Stomach (tissue), 9 donors: ENCODE measurements around the gene CCR2. TPM values are rescaled to one million over a fixed set of nuclear protein-coding genes. Genes with fewer than 3 reads are reported as not detected.

Experiments used
- DNase-seq, 2 donors: peaks; one replicate each; pipeline versions ENCODE4 v3.0.0 to v3.0.0-alpha.2; 2013 to 2019
- H3K27ac ChIP-seq, 5 donors: fragments of 200-600 bp in 4 of 5; sonication (generic) in 4 of 5; one replicate each; pipeline ENCODE4 v1.5.1; 2013 to 2019; ENCODE audit warnings: mild to moderate bottlenecking in 1 of 5, moderate library complexity in 1 of 5
- H3K27me3 ChIP-seq, 3 donors: fragments of 200-600 bp; sonication (generic); one replicate each; pipeline ENCODE4 v1.5.1; 2017 to 2019; ENCODE audit warnings: mixed run types in 1 of 3
- H3K36me3 ChIP-seq, 4 donors: fragments of 200-600 bp; sonication (generic); 1 replicate in 3 of 4; 2 replicates in 1 of 4; pipeline ENCODE4 v1.5.1; 2016 to 2019
- H3K4me1 ChIP-seq, 4 donors: fragments of 200-600 bp; sonication (generic); one replicate each; pipeline ENCODE4 v1.5.1; 2016 to 2019
- H3K4me3 ChIP-seq, 4 donors: fragments of 200-600 bp; sonication (generic) in 3 of 4; one replicate each; pipeline ENCODE4 v1.5.1; 2016 to 2019; ENCODE audit warnings: mild to moderate bottlenecking in 1 of 4
- H3K9me3 ChIP-seq, 4 donors: fragments of 200-600 bp; sonication (generic); one replicate each; pipeline ENCODE4 v1.5.1; 2016 to 2019
- EP300 ChIP-seq: sonication (generic); formaldehyde crosslinking; IDR thresholded peaks from one replicate; pipeline ENCODE4 v1.6.1; 2017; ENCODE audit warnings: antibody characterized with exemption
- POLR2A ChIP-seq, 4 donors: fragments of 450-650 bp; IDR thresholded peaks; one replicate each; pipeline ENCODE4 v1.6.1; 2016; ENCODE audit warnings: antibody characterized with exemption in 4 of 4, control low read depth in 2 of 4, mild to moderate bottlenecking in 1 of 4, moderate library complexity in 1 of 4
- POLR2AphosphoS5 ChIP-seq, 3 donors: sonication (generic); formaldehyde crosslinking; IDR thresholded peaks; one replicate each; pipeline ENCODE4 v1.6.1; 2016; ENCODE audit warnings: antibody characterized with exemption in 3 of 3
- WGBS, 5 donors: extraction: QIAGEN DNeasy Blood & Tissue Kit in 3 of 5; methylation state at CpG; one replicate each; pipeline versions ENCODE4 v1.1.5 to v1.1.7; 2013 to 2018; 5-methylcytosine and 5-hydroxymethylcytosine counted together
- intact Hi-C: fragments of 100-400 bp; cut with DNase I; formaldehyde crosslinking; loops from one replicate; pipeline ENCODE4 v1.15.1; 2023; ENCODE audit warnings: low total_unique reads
- polyA plus RNA-seq, 3 donors: library from polyadenylated mRNA; stranded (reverse); fragments of 200-250 nt; gene quantifications; one replicate each; pipeline ENCODE4 v1.2.3, GENCODE V29; 2013
- total RNA-seq, 5 donors: library from RNA; depleted of rRNA; stranded (reverse); fragments of >200 nt; gene quantifications; one replicate each; pipeline versions ENCODE4 v1.1.0 to v1.2.3, GENCODE V29; 2014 to 2016
- TF ChIP-seq, protein P1 (sequence below), 7 experiments: fragments of 450-650 bp in 4 of 7; fragments of 200-600 bp in 3 of 7; sonication (generic) in 3 of 7; IDR thresholded peaks; one replicate each; pipeline ENCODE4 v1.5.1; 2016 to 2019; ENCODE audit warnings: antibody characterized with exemption in 7 of 7, control low read depth in 2 of 7, mild to moderate bottlenecking in 1 of 7
- donor health status: healthy with polysubstance abuse.
- donor health status: Bipolar disorder and iron deficiency.
- donor health status: healthy.

Gene CCR2
- total and polyA plus RNA-seq, 8 donors = 0.37 to 2.5 (median 0.61) TPM; not detected in 3

DNA sequence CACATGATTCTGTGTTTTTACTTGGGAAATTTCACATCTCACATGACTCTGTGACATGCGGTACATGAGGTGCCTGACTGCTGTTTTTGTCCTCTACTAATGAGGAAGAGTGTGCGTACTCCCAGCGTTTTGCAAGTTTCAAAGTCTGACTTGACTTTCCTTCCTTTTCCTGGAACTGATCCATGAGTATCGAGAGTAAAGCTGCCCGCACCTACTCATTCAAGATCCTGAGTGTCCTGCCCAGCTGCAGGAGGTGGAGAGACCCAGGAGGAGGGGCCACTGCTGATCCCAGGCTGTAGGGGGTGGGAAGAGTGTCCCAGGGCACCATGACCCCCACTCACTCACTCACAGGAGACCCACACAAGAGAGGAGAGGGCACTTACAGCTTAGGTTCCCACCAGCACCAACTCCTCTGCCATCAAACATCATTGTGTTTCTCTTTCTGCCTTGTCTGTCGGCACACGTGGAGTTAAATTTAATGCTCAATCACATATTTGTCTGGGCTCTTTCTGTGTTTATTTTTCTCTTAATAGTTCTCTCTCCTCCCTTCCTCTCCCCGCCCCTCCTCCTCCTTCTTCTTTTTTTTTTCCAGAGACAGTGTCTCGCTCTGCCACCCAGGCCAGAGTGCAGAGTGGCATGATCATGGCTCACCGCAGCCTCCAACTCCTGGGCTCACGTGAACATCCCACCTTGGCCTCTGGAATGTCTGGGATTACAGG, 51.5 kb downstream of the CCR2 start:
- Histone ChIP-seq H3K27ac (peak overlapping the region; percentile 80 to 90 (median 81)), H3K4me1 (peaks cover 19 to 48% (median 37%) of the 10 kb centered on the region in 4 donors), H3K9me3 (no peaks in the 10 kb centered on the region), H3K27me3 (no peaks in the 10 kb centered on the region), H3K36me3 (peaks cover 0 to 6% (median 0%) of the 10 kb centered on the region in 4 donors), H3K4me3 (no peak overlapping the region)
- DNase-seq = peak; percentile 65 to 79
- 12 to 23% (median 20%) methylated on average over 11 of the region's 11 CpGs for WGBS, 5 donors
- no peak for TF ChIP-seq EP300
- TF ChIP-seq, protein P1, sequence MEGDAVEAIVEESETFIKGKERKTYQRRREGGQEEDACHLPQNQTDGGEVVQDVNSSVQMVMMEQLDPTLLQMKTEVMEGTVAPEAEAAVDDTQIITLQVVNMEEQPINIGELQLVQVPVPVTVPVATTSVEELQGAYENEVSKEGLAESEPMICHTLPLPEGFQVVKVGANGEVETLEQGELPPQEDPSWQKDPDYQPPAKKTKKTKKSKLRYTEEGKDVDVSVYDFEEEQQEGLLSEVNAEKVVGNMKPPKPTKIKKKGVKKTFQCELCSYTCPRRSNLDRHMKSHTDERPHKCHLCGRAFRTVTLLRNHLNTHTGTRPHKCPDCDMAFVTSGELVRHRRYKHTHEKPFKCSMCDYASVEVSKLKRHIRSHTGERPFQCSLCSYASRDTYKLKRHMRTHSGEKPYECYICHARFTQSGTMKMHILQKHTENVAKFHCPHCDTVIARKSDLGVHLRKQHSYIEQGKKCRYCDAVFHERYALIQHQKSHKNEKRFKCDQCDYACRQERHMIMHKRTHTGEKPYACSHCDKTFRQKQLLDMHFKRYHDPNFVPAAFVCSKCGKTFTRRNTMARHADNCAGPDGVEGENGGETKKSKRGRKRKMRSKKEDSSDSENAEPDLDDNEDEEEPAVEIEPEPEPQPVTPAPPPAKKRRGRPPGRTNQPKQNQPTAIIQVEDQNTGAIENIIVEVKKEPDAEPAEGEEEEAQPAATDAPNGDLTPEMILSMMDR (IDR thresholded peaks at IDR 0.05) = no peak
- TF ChIP-seq POLR2AphosphoS5 (IDR thresholded peaks at IDR 0.05) = peak; percentile 22 to 57 (median 24)
- TF ChIP-seq POLR2A (IDR thresholded peaks at IDR 0.05) = no peak
- intact Hi-C loops = no loop called here

DNA sequence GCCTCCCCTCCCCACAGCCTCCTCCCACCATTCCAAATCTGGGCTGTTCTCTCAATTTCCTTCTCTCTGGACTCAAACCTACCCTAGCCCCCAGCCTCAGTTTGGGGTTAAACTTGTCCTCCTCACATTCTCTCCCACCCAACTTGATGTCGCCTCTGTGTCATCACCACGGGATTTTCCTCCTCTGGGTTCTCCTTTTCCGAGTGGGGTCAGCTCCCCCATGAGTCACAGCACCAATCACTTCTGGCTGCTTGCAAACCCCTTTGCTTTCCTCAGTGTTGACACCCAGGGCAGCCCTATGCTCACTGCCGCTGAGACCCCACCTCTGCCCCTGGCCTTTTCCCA, 52.5 kb downstream of the CCR2 start:
- Histone ChIP-seq H3K27me3 (no peaks in the 10 kb centered on the region), H3K27ac (peak overlapping the region; percentile 80 to 90 (median 81)), H3K4me1 (peaks cover 19 to 48% (median 37%) of the 10 kb centered on the region in 4 donors), H3K36me3 (peaks cover 0 to 6% (median 0%) of the 10 kb centered on the region in 4 donors), H3K9me3 (no peaks in the 10 kb centered on the region), H3K4me3 (peak overlapping the region in 1 of 4 donors; percentile 40)
- intact Hi-C loops = no loop called here
- TF ChIP-seq, protein P1 (IDR thresholded peaks at IDR 0.05) = no peak
- TF ChIP-seq POLR2A (IDR thresholded peaks at IDR 0.05) (no peak), EP300 (no peak), POLR2AphosphoS5 (IDR thresholded peaks at IDR 0.05) (no peak)
- DNase-seq = no peak
- 64 to 79% (median 70%) methylated on average over 4 of the region's 4 CpGs for WGBS, 5 donors

DNA sequence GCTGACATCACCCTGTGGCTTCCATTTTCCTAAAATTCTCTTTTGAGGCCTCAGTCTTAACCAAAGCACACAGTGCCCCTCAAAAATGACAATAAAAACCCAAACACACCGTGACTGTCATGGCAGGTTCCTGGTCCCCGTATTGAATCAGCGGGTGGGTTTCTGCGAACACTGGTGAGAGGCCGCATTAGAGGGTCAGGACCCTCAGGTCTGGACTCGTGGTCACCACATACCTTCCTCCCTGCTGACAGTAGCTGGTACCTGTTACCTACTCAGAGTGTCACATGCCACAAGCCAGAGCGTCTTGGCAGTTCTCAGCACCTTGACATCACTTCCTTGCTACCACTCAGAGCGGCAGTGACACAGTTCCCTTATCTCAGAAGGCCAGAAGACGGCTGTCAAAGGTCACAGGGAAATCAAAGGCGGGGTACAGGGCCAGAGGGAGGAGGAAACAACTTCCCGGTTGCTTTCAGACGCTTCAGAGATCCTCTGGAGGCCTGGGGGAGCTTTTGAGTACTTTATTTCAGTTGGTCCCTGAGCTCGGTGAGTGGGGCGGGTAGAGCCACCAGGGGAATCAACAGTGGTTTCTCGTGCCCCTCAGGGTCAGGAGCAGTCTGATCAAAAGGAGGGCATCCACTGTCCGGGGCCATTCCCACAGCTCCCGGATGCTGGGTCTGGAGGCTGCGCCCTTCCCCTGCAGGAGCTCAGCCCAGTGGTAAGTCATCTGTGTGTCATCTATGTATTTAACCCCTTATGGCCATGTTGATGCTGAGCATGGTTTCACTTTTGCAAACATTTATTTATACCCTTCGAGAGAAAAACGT, 53.1 kb downstream of the CCR2 start, which contains the start of the genes CCR5AS and CCRL2:
TSS of gene CCR5AS (minus strand) at position 279 of the 824 bp plus-strand sequence.
TSS of gene CCRL2 (plus strand) at position 472 of the 824 bp plus-strand sequence. CDS start 821 bp downstream, outside the sequence.
- H3K4me1 ChIP-seq = peaks cover 19 to 48% (median 37%) of the 10 kb centered on the region in 4 donors
- intact Hi-C loops = no loop called here
- TF ChIP-seq EP300 (no peak), POLR2AphosphoS5 (IDR thresholded peaks at IDR 0.05) (peak in 2 of 3 donors; percentile 66 to 67), POLR2A (IDR thresholded peaks at IDR 0.05) (no peak)
- peak within 1 kb of the TSS; percentile 80 to 90 (median 81) for H3K27ac ChIP-seq
- 23 to 35% (median 28%) methylated on average over 20 of the region's 20 CpGs for WGBS, 5 donors
- no peaks in the 10 kb centered on the region for H3K27me3 ChIP-seq
- H3K36me3 ChIP-seq = peaks cover 0 to 6% (median 0%) of the 10 kb centered on the region in 4 donors
- DNase-seq = peak; percentile 84 to 92
- no peaks in the 10 kb centered on the region for H3K9me3 ChIP-seq
- peak within 1 kb of the TSS; percentile 7 to 40 (median 34) for H3K4me3 ChIP-seq

DNA sequence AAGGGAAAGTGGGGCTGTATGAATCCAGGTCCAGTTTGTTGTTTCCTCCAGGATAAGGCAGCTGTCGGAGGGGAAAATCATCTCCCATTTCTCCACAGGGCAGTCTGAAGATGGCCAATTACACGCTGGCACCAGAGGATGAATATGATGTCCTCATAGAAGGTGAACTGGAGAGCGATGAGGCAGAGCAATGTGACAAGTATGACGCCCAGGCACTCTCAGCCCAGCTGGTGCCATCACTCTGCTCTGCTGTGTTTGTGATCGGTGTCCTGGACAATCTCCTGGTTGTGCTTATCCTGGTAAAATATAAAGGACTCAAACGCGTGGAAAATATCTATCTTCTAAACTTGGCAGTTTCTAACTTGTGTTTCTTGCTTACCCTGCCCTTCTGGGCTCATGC, 54.1 kb downstream of the CCR2 start:
- Histone ChIP-seq H3K27me3 (no peaks in the 10 kb centered on the region), H3K4me3 (peak overlapping the region in 3 of 4 donors; percentile 7 to 40 (median 31)), H3K9me3 (no peaks in the 10 kb centered on the region), H3K36me3 (peaks cover 0 to 6% (median 0%) of the 10 kb centered on the region in 4 donors), H3K27ac (peak overlapping the region in 4 of 5 donors; percentile 80 to 85 (median 81)), H3K4me1 (peaks cover 19 to 48% (median 37%) of the 10 kb centered on the region in 4 donors)
- WGBS, 5 donors = 53 to 75% (median 65%) methylated on average over 7 of the region's 7 CpGs
- TF ChIP-seq, protein P1 (IDR thresholded peaks at IDR 0.05) = no peak
- no peak for TF ChIP-seq POLR2A (IDR thresholded peaks at IDR 0.05)
- no peak for TF ChIP-seq POLR2AphosphoS5 (IDR thresholded peaks at IDR 0.05)
- TF ChIP-seq EP300 = no peak
- intact Hi-C loops = no loop called here
- DNase-seq = no peak
